Astrocyte (in vitro differentiated cells and primary cell): ENCODE data around the gene NIT2. TPM values are rescaled to one million over a fixed set of nuclear protein-coding genes. Genes with fewer than 3 reads are reported as not detected.

Experiments
- DNase-seq: peaks from one replicate; pipeline ENCODE4 v3.0.0-alpha.2; 2010; ENCODE audit warnings: low read depth
- FAIRE-seq: peaks from 2 replicates; lab custom pipeline; 2011; peaks lifted over from hg19 to GRCh38; lab: Jason Lieb, UNC
- H2AFZ ChIP-seq: 2 replicates; pipeline ENCODE4 v1.6.0; 2012; ENCODE audit warnings: low read depth, low read length, inconsistent platforms
- H3K27ac ChIP-seq: 2 replicates; pipeline ENCODE4 v1.5.1; 2011; ENCODE audit warnings: low read depth, low read length, inconsistent platforms
- H3K27me3 ChIP-seq: 2 replicates; pipeline ENCODE4 v1.6.0; 2011; ENCODE audit warnings: low read length, inconsistent platforms; ENCODE audit not compliant: insufficient read depth
- H3K36me3 ChIP-seq: 2 replicates; pipeline ENCODE4 v1.5.1; 2011; ENCODE audit warnings: low read length, inconsistent platforms; ENCODE audit not compliant: insufficient read depth
- H3K4me1 ChIP-seq: 2 replicates; pipeline ENCODE4 v1.5.1; 2011; ENCODE audit warnings: low read length, inconsistent platforms; ENCODE audit not compliant: insufficient read depth
- H3K4me2 ChIP-seq: 2 replicates; pipeline ENCODE4 v1.6.0; 2012; ENCODE audit warnings: low read length, inconsistent platforms
- H3K4me3 ChIP-seq: 2 replicates; pipeline ENCODE4 v1.5.1; 2011; ENCODE audit warnings: low read depth, mild to moderate bottlenecking, low read length, inconsistent platforms; ENCODE audit not compliant: insufficient read depth
- H3K79me2 ChIP-seq: 2 replicates; pipeline ENCODE4 v1.6.0; 2012; ENCODE audit warnings: mild to moderate bottlenecking, low read length, inconsistent platforms; ENCODE audit not compliant: insufficient read depth
- H3K9ac ChIP-seq: 2 replicates; pipeline ENCODE4 v1.6.0; 2012; ENCODE audit warnings: mild to moderate bottlenecking, low read length, inconsistent platforms
- H3K9me3 ChIP-seq: 2 replicates; pipeline ENCODE4 v1.5.1; 2012; ENCODE audit warnings: low read depth, mild to moderate bottlenecking, low read length, inconsistent platforms; ENCODE audit not compliant: insufficient read depth
- H4K20me1 ChIP-seq: 2 replicates; pipeline ENCODE4 v1.6.0; 2012; ENCODE audit warnings: low read length, inconsistent platforms; ENCODE audit not compliant: insufficient read depth
- H3K27ac Mint-ChIP-seq: one replicate; pipeline ENCODE4 v1.8.0; 2021; ENCODE audit warnings: mild to moderate bottlenecking, mixed read lengths; ENCODE audit not compliant: unreplicated experiment
- H3K27me3 Mint-ChIP-seq: one replicate; pipeline ENCODE4 v1.8.0; 2021; ENCODE audit warnings: low read depth, mixed read lengths; ENCODE audit not compliant: unreplicated experiment
- H3K36me3 Mint-ChIP-seq: one replicate; pipeline ENCODE4 v1.8.0; 2021; ENCODE audit warnings: low read depth, mixed read lengths; ENCODE audit not compliant: unreplicated experiment
- H3K4me1 Mint-ChIP-seq: one replicate; pipeline ENCODE4 v1.8.0; 2021; ENCODE audit warnings: low read depth, mixed read lengths; ENCODE audit not compliant: unreplicated experiment
- H3K4me3 Mint-ChIP-seq: one replicate; pipeline ENCODE4 v1.8.0; 2021; ENCODE audit warnings: mild to moderate bottlenecking, moderate library complexity, mixed read lengths; ENCODE audit not compliant: unreplicated experiment
- H3K9me3 Mint-ChIP-seq: one replicate; pipeline ENCODE4 v1.8.0; 2021; ENCODE audit warnings: mild to moderate bottlenecking, mixed read lengths; ENCODE audit not compliant: unreplicated experiment
- EZH2 ChIP-seq: IDR thresholded peaks from 2 replicates; pipeline ENCODE4 v1.6.1; 2012; ENCODE audit warnings: mild to moderate bottlenecking, low read length, inconsistent platforms; ENCODE audit not compliant: insufficient read depth
- total RNA-seq: library from RNA; stranded (reverse); gene quantifications from 2 replicates; pipeline ENCODE4 v1.2.1, GENCODE V29; 2021
- TF ChIP-seq, protein P1 (sequence below): IDR thresholded peaks from 2 replicates; pipeline ENCODE4 v1.5.1; 2011; ENCODE audit warnings: low read depth, mild to moderate bottlenecking, inconsistent platforms, low read length, moderate library complexity; ENCODE audit not compliant: insufficient read depth

Gene NIT2
- total RNA-seq, 1 donor from 2014 or later, result 47.7 TPM

DNA sequence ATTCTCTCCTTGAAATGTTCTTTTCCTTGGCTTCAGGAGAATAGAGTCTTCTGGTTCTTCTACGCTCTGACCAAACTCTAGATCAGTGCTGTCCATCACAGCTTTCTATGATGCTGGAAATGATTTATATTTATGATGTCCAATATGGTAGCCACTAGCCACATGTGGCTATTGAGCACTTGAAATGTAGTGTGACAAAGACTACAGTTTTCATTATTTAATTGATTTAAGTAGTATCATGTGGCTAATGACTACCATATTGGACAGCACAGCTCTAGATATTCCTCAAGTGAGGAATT, 69.6 kb downstream of the NIT2 start:
- peaks cover 35% of the 10 kb centered on the region for H3K79me2 ChIP-seq
- Mint-ChIP-seq H3K27ac (no peak overlapping the region), H3K36me3 (peaks cover 2% of the 10 kb centered on the region), H3K27me3 (no peaks in the 10 kb centered on the region), H3K4me1 (peaks cover 8% of the 10 kb centered on the region), H3K9me3 (peaks cover 5% of the 10 kb centered on the region), H3K4me3 (peak overlapping the region; percentile 92)
- no peaks in the 10 kb centered on the region for H3K9me3 ChIP-seq
- no peak for TF ChIP-seq EZH2
- TF ChIP-seq, protein P1, sequence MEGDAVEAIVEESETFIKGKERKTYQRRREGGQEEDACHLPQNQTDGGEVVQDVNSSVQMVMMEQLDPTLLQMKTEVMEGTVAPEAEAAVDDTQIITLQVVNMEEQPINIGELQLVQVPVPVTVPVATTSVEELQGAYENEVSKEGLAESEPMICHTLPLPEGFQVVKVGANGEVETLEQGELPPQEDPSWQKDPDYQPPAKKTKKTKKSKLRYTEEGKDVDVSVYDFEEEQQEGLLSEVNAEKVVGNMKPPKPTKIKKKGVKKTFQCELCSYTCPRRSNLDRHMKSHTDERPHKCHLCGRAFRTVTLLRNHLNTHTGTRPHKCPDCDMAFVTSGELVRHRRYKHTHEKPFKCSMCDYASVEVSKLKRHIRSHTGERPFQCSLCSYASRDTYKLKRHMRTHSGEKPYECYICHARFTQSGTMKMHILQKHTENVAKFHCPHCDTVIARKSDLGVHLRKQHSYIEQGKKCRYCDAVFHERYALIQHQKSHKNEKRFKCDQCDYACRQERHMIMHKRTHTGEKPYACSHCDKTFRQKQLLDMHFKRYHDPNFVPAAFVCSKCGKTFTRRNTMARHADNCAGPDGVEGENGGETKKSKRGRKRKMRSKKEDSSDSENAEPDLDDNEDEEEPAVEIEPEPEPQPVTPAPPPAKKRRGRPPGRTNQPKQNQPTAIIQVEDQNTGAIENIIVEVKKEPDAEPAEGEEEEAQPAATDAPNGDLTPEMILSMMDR, result no peak
- peaks cover 12% of the 10 kb centered on the region for H4K20me1 ChIP-seq
- H3K36me3 ChIP-seq, result no peaks in the 10 kb centered on the region
- no peak overlapping the region for H2AFZ ChIP-seq
- H3K4me1 ChIP-seq, result peaks cover 10% of the 10 kb centered on the region
- H3K9ac ChIP-seq, result no peak overlapping the region
- H3K27me3 ChIP-seq, result no peaks in the 10 kb centered on the region
- no peak overlapping the region for H3K27ac ChIP-seq
- no peak overlapping the region for H3K4me3 ChIP-seq
- H3K4me2 ChIP-seq, result peak overlapping the region; percentile 96
- no peak for FAIRE-seq
- no peak for DNase-seq

DNA sequence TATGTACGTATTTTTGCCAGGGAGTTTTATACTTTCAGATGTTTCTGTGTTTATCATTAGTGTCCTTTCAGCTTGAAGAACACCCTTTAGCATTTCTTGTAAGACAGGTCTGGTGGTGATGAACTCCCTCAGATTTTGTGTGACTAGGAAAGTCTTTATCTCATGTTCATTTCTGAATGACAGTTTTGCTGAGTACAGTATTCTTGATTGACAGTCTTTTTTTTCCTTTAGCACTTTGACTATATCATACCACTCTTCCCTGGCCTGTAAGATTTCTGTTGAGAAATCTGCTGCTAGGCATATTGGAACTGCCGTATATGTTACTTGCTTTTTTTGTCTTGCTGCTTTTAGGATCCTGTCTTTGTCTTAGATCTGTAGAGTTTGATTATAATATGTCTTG, 72.6 kb downstream of the NIT2 start:
- Histone ChIP-seq H3K4me2 (no peak overlapping the region), H2AFZ (no peak overlapping the region), H3K79me2 (peaks cover 10% of the 10 kb centered on the region), H4K20me1 (no peaks in the 10 kb centered on the region), H3K27ac (no peak overlapping the region), H3K36me3 (no peaks in the 10 kb centered on the region), H3K9ac (no peak overlapping the region), H3K4me1 (peaks cover 3% of the 10 kb centered on the region), H3K9me3 (no peaks in the 10 kb centered on the region), H3K4me3 (no peak overlapping the region), H3K27me3 (no peaks in the 10 kb centered on the region)
- H3K36me3 Mint-ChIP-seq, result peaks cover 7% of the 10 kb centered on the region
- no peak overlapping the region for H3K27ac Mint-ChIP-seq
- TF ChIP-seq, protein P1, result no peak
- peaks cover 3% of the 10 kb centered on the region for H3K4me1 Mint-ChIP-seq
- H3K9me3 Mint-ChIP-seq, result peaks cover 5% of the 10 kb centered on the region
- FAIRE-seq (no peak), DNase-seq (no peak)
- H3K27me3 Mint-ChIP-seq, result no peaks in the 10 kb centered on the region
- H3K4me3 Mint-ChIP-seq, result no peak overlapping the region

DNA sequence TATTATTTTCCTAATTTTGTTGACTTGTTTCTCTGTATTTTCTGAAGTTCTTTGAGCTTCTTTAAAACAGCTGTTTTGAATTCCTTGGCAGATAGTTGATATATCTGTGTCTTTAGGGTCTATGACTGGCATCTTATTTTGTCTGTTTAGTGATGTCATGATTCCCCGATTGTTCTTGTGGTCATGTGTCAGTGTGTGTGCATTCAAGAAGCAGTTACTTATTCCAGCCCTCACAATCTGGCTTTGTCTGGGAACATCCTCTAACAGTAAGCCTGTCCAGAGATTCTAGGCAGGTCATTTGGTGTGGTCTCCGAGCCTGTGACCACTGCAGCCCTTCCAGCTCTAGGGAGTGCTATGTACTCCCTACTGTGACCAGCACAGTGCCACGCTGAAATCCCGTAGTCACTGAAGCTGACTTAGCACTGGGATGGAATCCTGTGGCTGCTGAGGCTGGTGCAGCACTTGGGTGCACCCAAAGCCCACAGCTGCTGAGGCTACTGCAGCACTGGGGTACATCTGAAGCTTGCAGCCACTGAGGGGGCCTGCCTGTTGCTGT, 73.5 kb downstream of the NIT2 start:
- Mint-ChIP-seq H3K27me3 (no peaks in the 10 kb centered on the region), H3K27ac (no peak overlapping the region), H3K9me3 (peaks cover 5% of the 10 kb centered on the region), H3K4me1 (peaks cover 3% of the 10 kb centered on the region), H3K4me3 (peak overlapping the region; percentile 45), H3K36me3 (peaks cover 7% of the 10 kb centered on the region)
- no peak for DNase-seq
- H3K27ac ChIP-seq, result no peak overlapping the region
- no peaks in the 10 kb centered on the region for H3K9me3 ChIP-seq
- H3K27me3 ChIP-seq, result no peaks in the 10 kb centered on the region
- no peaks in the 10 kb centered on the region for H4K20me1 ChIP-seq
- H3K4me2 ChIP-seq, result peak overlapping the region; percentile 25
- no peak overlapping the region for H2AFZ ChIP-seq
- peaks cover 3% of the 10 kb centered on the region for H3K79me2 ChIP-seq
- no peaks in the 10 kb centered on the region for H3K4me1 ChIP-seq
- H3K9ac ChIP-seq, result no peak overlapping the region
- TF ChIP-seq EZH2, result no peak
- TF ChIP-seq, protein P1, result no peak
- FAIRE-seq, result no peak
- H3K36me3 ChIP-seq, result no peaks in the 10 kb centered on the region
- H3K4me3 ChIP-seq, result no peak overlapping the region
